Upper lobe of right lung (tissue), 1 donor: ENCODE data around the gene ZNF146. TPM values are rescaled to one million over a fixed set of nuclear protein-coding genes. Genes with fewer than 3 reads are reported as not detected.
"Not testable (repeated sequence)": the region's sequence is repeated elsewhere in the genome, so short reads cannot be mapped to it uniquely, and the experiment has no call there.

Source experiments
- ATAC-seq: fragments of 200-7000 bp; cut with Tn5 transposase; one replicate; pipeline ENCODE4 v1.9.1; 2020; ENCODE audit warnings: mild to moderate bottlenecking, moderate library complexity
- DNase-seq: peaks from one replicate; pipeline ENCODE4 v3.0.0-alpha.2; 2020
- H3K27ac ChIP-seq: fragments of 200-600 bp; one replicate; pipeline ENCODE4 v1.8.0; 2022
- H3K27me3 ChIP-seq: fragments of 200-600 bp; one replicate; pipeline ENCODE4 v1.8.0; 2022; ENCODE audit warnings: mild to moderate bottlenecking
- H3K36me3 ChIP-seq: fragments of 200-600 bp; one replicate; pipeline ENCODE4 v1.8.0; 2022
- H3K4me1 ChIP-seq: fragments of 200-600 bp; one replicate; pipeline ENCODE4 v1.8.0; 2022
- H3K4me3 ChIP-seq: fragments of 200-600 bp; one replicate; pipeline ENCODE4 v1.8.0; 2022; ENCODE audit warnings: mild to moderate bottlenecking
- H3K9me3 ChIP-seq: fragments of 200-600 bp; one replicate; pipeline ENCODE4 v1.8.0; 2022
- intact Hi-C: fragments of 100-400 bp; cut with DNase I; formaldehyde crosslinking; loops from one replicate; pipeline ENCODE4 v1.11.0; 2022
- long read RNA-seq: library from polyadenylated mRNA; unstranded; transcript quantifications from one replicate; pipeline ENCODE4 v2.0.0, GENCODE V29; 2021
- total RNA-seq: library from RNA; stranded (reverse); fragmentation: NEBNext Ultra II Directional; extraction: Animal tissue kit (Norgen Biotek cat#: 25700); gene quantifications from one replicate; pipeline ENCODE4 v1.2.1, GENCODE V29; 2021
- TF ChIP-seq, protein P1 (sequence below): fragments of 200-600 bp; IDR thresholded peaks from one replicate; pipeline ENCODE4 v1.8.0; 2022; ENCODE audit warnings: antibody characterized with exemption
- donor health status: DM: no; HTN: yes; CAD: no; lungs with severe emphysema.

ZNF146 gene
- total RNA-seq: 41.2 TPM
- long read RNA-seq, transcript ZNF146-202 (3 exons, 3,780 nt): minor isoform, 6 of 55 reads
- long read RNA-seq, transcript ZNF146-201 (4 exons, 3,326 nt): major isoform, 23 of 55 reads
- long read RNA-seq, partial matches to known transcripts: 0 of 55 reads
- long read RNA-seq, other reads (novel, unspliced or antisense): 24 of 55 reads

- Histone ChIP-seq H3K36me3 (peaks cover 8% of the 10 kb centered on the region), H3K4me1 (peaks cover 13% of the 10 kb centered on the region), H3K9me3 (no peaks in the 10 kb centered on the region), H3K27ac (peak within 1 kb of the TSS; percentile 87), H3K27me3 (no peaks in the 10 kb centered on the region), H3K4me3 (peak within 1 kb of the TSS; percentile 66)
- peak; percentile 98 for ATAC-seq
- DNase-seq: peak; percentile 99
- TF ChIP-seq, protein P1, sequence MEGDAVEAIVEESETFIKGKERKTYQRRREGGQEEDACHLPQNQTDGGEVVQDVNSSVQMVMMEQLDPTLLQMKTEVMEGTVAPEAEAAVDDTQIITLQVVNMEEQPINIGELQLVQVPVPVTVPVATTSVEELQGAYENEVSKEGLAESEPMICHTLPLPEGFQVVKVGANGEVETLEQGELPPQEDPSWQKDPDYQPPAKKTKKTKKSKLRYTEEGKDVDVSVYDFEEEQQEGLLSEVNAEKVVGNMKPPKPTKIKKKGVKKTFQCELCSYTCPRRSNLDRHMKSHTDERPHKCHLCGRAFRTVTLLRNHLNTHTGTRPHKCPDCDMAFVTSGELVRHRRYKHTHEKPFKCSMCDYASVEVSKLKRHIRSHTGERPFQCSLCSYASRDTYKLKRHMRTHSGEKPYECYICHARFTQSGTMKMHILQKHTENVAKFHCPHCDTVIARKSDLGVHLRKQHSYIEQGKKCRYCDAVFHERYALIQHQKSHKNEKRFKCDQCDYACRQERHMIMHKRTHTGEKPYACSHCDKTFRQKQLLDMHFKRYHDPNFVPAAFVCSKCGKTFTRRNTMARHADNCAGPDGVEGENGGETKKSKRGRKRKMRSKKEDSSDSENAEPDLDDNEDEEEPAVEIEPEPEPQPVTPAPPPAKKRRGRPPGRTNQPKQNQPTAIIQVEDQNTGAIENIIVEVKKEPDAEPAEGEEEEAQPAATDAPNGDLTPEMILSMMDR: no peak
- intact Hi-C loops: no loop called here
Measured at GRCh38 chr19:36214386-36215275, at the start of gene ZNF146, which contains the start of gene ZNF565. ZNF146 (plus strand) TSS chr19:36215106; CDS start chr19:36236441, 21,335 bp downstream. ZNF565 (minus strand) TSS chr19:36214665; CDS start chr19:36201985, 12,680 bp downstream.

- peak; percentile 38 for ATAC-seq
Measured at GRCh38 chr19:36169084-36169760, 45.7 kb upstream of the ZNF146 start.

GRCh38 chr19:36172852-36173251 is 42.1 kb upstream of the ZNF146 start:
- Histone ChIP-seq H3K4me3 (no peak overlapping the region), H3K27ac (no peak overlapping the region), H3K36me3 (no peaks in the 10 kb centered on the region), H3K4me1 (peaks cover 3% of the 10 kb centered on the region), H3K27me3 (no peaks in the 10 kb centered on the region), H3K9me3 (no peaks in the 10 kb centered on the region)
- TF ChIP-seq, protein P1: no peak
- DNase-seq: no peak
- intact Hi-C loops: no loop called here
- no peak for ATAC-seq

More at GRCh38 chr19:36169084-36169760, 45.7 kb upstream of the ZNF146 start:
- intact Hi-C loops: loop anchor here (5.0 kb wide), 1 partner anchor 42 kb away; no protein-coding TSS in a partner anchor
- Histone ChIP-seq H3K9me3 (no peaks in the 10 kb centered on the region), H3K27me3 (no peaks in the 10 kb centered on the region), H3K36me3 (peaks cover 9% of the 10 kb centered on the region), H3K4me1 (peaks cover 3% of the 10 kb centered on the region), H3K27ac (peak overlapping the region; percentile 70), H3K4me3 (no peak overlapping the region)
- no peak for DNase-seq
- TF ChIP-seq, protein P1: no peak

DNA sequence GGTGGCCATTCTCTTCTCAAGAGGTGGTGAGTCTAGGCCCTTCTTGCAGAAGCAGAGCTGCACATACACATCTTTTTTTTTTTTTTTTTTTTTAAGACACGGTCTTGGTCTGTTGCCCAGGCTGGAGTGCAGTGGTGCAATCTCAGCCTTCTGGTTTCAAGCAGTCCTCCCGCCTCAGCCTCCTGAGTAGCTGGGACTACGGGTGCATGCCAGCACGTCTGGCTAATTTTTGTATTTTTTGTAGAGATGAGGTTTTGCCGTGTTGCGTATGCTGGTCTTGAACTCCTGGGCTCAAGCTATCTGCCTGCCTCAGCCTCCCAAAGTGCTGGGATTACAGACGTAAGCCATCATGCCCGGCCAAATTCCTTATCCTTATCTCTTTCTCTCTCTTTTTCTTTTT is 41.1 kb upstream of the ZNF146 start:
- H3K36me3 ChIP-seq, H3K27ac ChIP-seq, H3K9me3 ChIP-seq, H3K27me3 ChIP-seq, intact Hi-C loops, DNase-seq, H3K4me1 ChIP-seq, H3K4me3 ChIP-seq, ATAC-seq: not testable (repeated sequence)

GRCh38 chr19:36179077-36179476 is 35.8 kb upstream of the ZNF146 start:
- DNase-seq, H3K4me1 ChIP-seq, H3K9me3 ChIP-seq, ATAC-seq, intact Hi-C loops, H3K27me3 ChIP-seq, H3K4me3 ChIP-seq, H3K27ac ChIP-seq: not testable (repeated sequence)
- H3K36me3 ChIP-seq: peaks cover 17% of the 10 kb centered on the region

GRCh38 chr19:36182612-36183244 is 32.2 kb upstream of the ZNF146 start:
- H3K27ac ChIP-seq: no peak overlapping the region
- intact Hi-C loops: no loop called here
- peak; percentile 50 for ATAC-seq

More at GRCh38 chr19:36182612-36183244, 32.2 kb upstream of the ZNF146 start:
- Histone ChIP-seq H3K36me3 (peaks cover 17% of the 10 kb centered on the region), H3K27me3 (no peaks in the 10 kb centered on the region), H3K4me3 (no peak overlapping the region), H3K4me1 (no peaks in the 10 kb centered on the region), H3K9me3 (no peaks in the 10 kb centered on the region)
- TF ChIP-seq, protein P1: no peak
- DNase-seq: no peak
